ENCODE measurements around the gene MPP3.

DNA sequence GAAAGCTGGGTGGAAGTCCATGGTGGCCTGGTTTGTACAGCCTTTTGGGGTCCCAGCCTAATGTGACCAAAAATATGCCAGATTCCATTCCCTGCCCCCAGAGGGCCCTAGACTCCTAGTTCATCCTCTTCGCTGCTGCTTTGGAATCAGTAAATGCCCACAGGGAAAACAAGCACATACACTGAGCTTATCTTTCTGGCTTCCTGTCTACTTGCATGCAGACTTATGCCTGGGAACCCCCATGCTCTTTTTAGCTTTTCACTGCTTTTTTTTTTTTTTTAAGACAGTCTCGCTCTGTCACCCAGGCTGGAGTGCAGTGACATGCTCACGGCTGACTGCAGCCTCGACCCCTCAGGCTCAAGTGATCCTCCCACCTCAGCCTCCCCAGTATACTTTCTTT is 7.9 kb upstream of the MPP3 start:
- no peak for TF ChIP-seq CTCF (IDR thresholded peaks at IDR 0.05)
- TF ChIP-seq EP300 (IDR thresholded peaks at IDR 0.05; ENCODE audit: low read depth): no peak
- TF ChIP-seq POLR2A (IDR thresholded peaks at IDR 0.05): no peak
